A673 (cell line): ENCODE results near the gene FAM163B.

Experiments used
- CTCF ChIP-seq: fragments of 300-800, 200-600 bp; sonication (generic); conservative IDR thresholded peaks from 2 replicates; pipeline ENCODE4 v1.5.1; 2017; ENCODE audit warnings: low read depth, mild to moderate bottlenecking, antibody characterized with exemption, low read length, moderate library complexity, mixed read lengths
- EZH2 ChIP-seq: fragments of 200-600 bp; sonication (generic); IDR thresholded peaks from 2 replicates; pipeline ENCODE4 v1.6.1; 2017; ENCODE audit warnings: borderline replicate concordance, low read depth, mild to moderate bottlenecking, mixed read lengths, antibody characterized with exemption, low read length; ENCODE audit not compliant: poor library complexity, severe bottlenecking

DNA sequence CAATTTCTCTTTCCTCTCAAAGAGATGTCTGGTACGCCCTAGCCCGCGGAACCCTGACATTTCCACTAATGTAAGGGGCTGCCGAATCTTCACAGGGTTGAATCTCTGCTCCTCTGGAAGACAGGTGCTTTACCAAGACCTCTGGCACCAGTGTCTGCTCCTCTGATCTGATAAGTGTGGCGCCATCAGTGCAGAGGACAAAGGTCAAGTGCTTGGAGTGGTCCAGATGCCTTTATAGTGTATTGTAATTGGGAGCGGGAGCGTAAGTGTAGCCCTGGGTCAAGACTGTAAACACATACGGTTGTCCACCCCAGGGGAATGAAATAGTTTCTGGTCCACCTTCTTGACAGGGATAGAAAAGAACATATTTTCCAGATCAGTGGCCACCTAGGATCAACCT, 57.0 kb downstream of the FAM163B start:
- TF ChIP-seq CTCF: no peak
- TF ChIP-seq EZH2: no peak
